ENCODE results near the gene SPATA31E1.
"Not testable (repeated sequence)": the region's sequence is repeated elsewhere in the genome, so short reads cannot be mapped to it uniquely, and the experiment has no call there.

The SPATA31E1 gene

GRCh38 chr9:87844506-87844905, 38.2 kb upstream of the SPATA31E1 start:
- DNase-seq (ENCODE audit: low spot score): no peak
- in situ Hi-C loops (cut with MboI; ENCODE audit: low pct_unique_long_range_greater_than_20kb, low sequenced_read_pairs, unreplicated experiment): no loop called here
- no peak for TF ChIP-seq CTCF (IDR thresholded peaks at IDR 0.05; ENCODE audit: extremely low read depth, insufficient read depth, missing control alignments)

- DNase-seq (ENCODE audit: low spot score); in situ Hi-C loops (cut with MboI; ENCODE audit: low pct_unique_long_range_greater_than_20kb, low sequenced_read_pairs, unreplicated experiment): not testable (repeated sequence)
These were observed 34.9 kb upstream of the SPATA31E1 start for GRCh38 chr9:87847817-87848216.

- TF ChIP-seq CTCF (IDR thresholded peaks at IDR 0.05; ENCODE audit: extremely low read depth, insufficient read depth, missing control alignments): no peak
- in situ Hi-C loops (cut with MboI; ENCODE audit: low pct_unique_long_range_greater_than_20kb, low sequenced_read_pairs, unreplicated experiment): no loop called here
- no peak for DNase-seq (ENCODE audit: low spot score)
These were observed 33.4 kb upstream of the SPATA31E1 start for GRCh38 chr9:87849144-87849758.

GRCh38 chr9:87850391-87850790, 32.3 kb upstream of the SPATA31E1 start:
- no peak for DNase-seq (ENCODE audit: low spot score)
- TF ChIP-seq CTCF (IDR thresholded peaks at IDR 0.05; ENCODE audit: extremely low read depth, insufficient read depth, missing control alignments): no peak
- in situ Hi-C loops (cut with MboI; ENCODE audit: low pct_unique_long_range_greater_than_20kb, low sequenced_read_pairs, unreplicated experiment): no loop called here

GRCh38 chr9:87851186-87851585, 31.5 kb upstream of the SPATA31E1 start:
- in situ Hi-C loops (cut with MboI; ENCODE audit: low pct_unique_long_range_greater_than_20kb, low sequenced_read_pairs, unreplicated experiment); DNase-seq (ENCODE audit: low spot score): not testable (repeated sequence)

GRCh38 chr9:87853302-87853701, 29.4 kb upstream of the SPATA31E1 start:
- no peak for TF ChIP-seq CTCF (IDR thresholded peaks at IDR 0.05; ENCODE audit: extremely low read depth, insufficient read depth, missing control alignments)
- in situ Hi-C loops (cut with MboI; ENCODE audit: low pct_unique_long_range_greater_than_20kb, low sequenced_read_pairs, unreplicated experiment): no loop called here
- no peak for DNase-seq (ENCODE audit: low spot score)

- DNase-seq (ENCODE audit: low spot score): no peak
- in situ Hi-C loops (cut with MboI; ENCODE audit: low pct_unique_long_range_greater_than_20kb, low sequenced_read_pairs, unreplicated experiment): no loop called here
- TF ChIP-seq CTCF (IDR thresholded peaks at IDR 0.05; ENCODE audit: extremely low read depth, insufficient read depth, missing control alignments): no peak
These were observed 28.6 kb upstream of the SPATA31E1 start for GRCh38 chr9:87853876-87854579.
